GM12878 (cell line): ENCODE data around the gene TTLL7.

Experiments used
- BCL11A ChIP-seq: IDR thresholded peaks from 2 replicates; pipeline ENCODE4 v1.6.1; 2011; ENCODE audit warnings: low read depth, low read length
- EED ChIP-seq: sonication (generic); IDR thresholded peaks from 2 replicates; pipeline ENCODE4 v1.6.1; 2016; ENCODE audit warnings: antibody characterized with exemption, low read depth
- NR2C1 ChIP-seq: fragments of 450-650 bp; IDR thresholded peaks from 2 replicates; pipeline ENCODE4 v1.6.1; 2017; ENCODE audit warnings: antibody characterized with exemption, mild to moderate bottlenecking, moderate library complexity
- NR2F1 ChIP-seq: fragments of 450-650 bp; conservative IDR thresholded peaks from 2 replicates; pipeline ENCODE4 v1.6.1; 2017; ENCODE audit warnings: mild to moderate bottlenecking
- POLR2A ChIP-seq: IDR thresholded peaks from 2 replicates; pipeline ENCODE4 v1.6.1; 2011; ENCODE audit warnings: low read depth, mild to moderate bottlenecking, low read length
- SIX5 ChIP-seq: IDR thresholded peaks from 2 replicates; pipeline ENCODE4 v1.6.1; 2011; ENCODE audit warnings: mild to moderate bottlenecking, low read depth, low read length, moderate library complexity; ENCODE audit not compliant: severe bottlenecking
- SMC3 ChIP-seq: IDR thresholded peaks from 2 replicates; pipeline ENCODE4 v1.6.1; 2011; ENCODE audit warnings: low read length, improper control_type of control experiment, borderline replicate concordance
- TCF7 ChIP-seq: IDR thresholded peaks from 2 replicates; pipeline ENCODE4 v1.6.1; 2014; ENCODE audit warnings: antibody characterized with exemption, borderline replicate concordance
- TF ChIP-seq, protein P1 (sequence below), 3 experiments: IDR thresholded peaks in 2 of 3; conservative IDR thresholded peaks in 1 of 3; 2 replicates each; pipeline ENCODE4 v1.5.1; 2011; ENCODE audit warnings: low read depth in 3 of 3, low read length in 3 of 3, mild to moderate bottlenecking in 3 of 3, control low read depth in 2 of 3, moderate library complexity in 2 of 3, inconsistent platforms in 1 of 3, mixed read lengths in 1 of 3; ENCODE audit not compliant: control insufficient read depth in 2 of 3, insufficient read depth in 1 of 3; ENCODE audit errors: extremely low read depth in 1 of 3
- TF ChIP-seq, protein P2 (sequence below): IDR thresholded peaks from 2 replicates; pipeline ENCODE4 v1.6.1; 2012; ENCODE audit warnings: mild to moderate bottlenecking, low read depth, low read length
- TF ChIP-seq, protein P3 (sequence below): IDR thresholded peaks from 2 replicates; pipeline ENCODE4 v1.6.1; 2011; ENCODE audit warnings: low read depth, low read length, improper control_type of control experiment, borderline replicate concordance

DNA sequence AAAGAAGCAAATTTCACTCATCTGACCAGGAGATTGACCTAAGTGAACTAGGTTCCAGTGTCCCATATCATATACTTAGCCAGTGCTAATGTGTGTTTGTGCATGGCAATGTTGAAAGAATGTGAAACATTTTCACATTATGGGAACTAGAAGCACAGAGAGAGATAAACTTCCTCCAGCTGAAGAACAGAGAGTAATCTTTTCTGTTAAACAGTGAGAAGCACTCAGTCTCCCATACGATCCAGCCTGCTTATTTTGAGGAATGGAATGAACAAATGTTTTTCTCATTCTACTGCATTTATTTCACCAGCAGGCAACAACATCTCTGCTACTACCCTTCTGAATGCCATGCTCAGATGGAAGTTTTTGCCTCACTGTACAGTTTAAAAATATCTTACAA is 170.5 kb downstream of the TTLL7 start:
- TF ChIP-seq EED (no peak), SMC3 (no peak), BCL11A (no peak), TCF7 (no peak), POLR2A (no peak), NR2F1 (no peak), SIX5 (no peak), NR2C1 (no peak)
- TF ChIP-seq, protein P1, sequence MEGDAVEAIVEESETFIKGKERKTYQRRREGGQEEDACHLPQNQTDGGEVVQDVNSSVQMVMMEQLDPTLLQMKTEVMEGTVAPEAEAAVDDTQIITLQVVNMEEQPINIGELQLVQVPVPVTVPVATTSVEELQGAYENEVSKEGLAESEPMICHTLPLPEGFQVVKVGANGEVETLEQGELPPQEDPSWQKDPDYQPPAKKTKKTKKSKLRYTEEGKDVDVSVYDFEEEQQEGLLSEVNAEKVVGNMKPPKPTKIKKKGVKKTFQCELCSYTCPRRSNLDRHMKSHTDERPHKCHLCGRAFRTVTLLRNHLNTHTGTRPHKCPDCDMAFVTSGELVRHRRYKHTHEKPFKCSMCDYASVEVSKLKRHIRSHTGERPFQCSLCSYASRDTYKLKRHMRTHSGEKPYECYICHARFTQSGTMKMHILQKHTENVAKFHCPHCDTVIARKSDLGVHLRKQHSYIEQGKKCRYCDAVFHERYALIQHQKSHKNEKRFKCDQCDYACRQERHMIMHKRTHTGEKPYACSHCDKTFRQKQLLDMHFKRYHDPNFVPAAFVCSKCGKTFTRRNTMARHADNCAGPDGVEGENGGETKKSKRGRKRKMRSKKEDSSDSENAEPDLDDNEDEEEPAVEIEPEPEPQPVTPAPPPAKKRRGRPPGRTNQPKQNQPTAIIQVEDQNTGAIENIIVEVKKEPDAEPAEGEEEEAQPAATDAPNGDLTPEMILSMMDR (IDR thresholded peaks at IDR 0.05 in 2 of 3, conservative IDR thresholded peaks at IDR 0.05 in 1 of 3; ENCODE audit: control insufficient read depth in 2 of 3, extremely low read depth in 1 of 3, insufficient read depth in 1 of 3, low read depth in 3 of 3, low read length in 3 of 3): no peak
- TF ChIP-seq, protein P2, sequence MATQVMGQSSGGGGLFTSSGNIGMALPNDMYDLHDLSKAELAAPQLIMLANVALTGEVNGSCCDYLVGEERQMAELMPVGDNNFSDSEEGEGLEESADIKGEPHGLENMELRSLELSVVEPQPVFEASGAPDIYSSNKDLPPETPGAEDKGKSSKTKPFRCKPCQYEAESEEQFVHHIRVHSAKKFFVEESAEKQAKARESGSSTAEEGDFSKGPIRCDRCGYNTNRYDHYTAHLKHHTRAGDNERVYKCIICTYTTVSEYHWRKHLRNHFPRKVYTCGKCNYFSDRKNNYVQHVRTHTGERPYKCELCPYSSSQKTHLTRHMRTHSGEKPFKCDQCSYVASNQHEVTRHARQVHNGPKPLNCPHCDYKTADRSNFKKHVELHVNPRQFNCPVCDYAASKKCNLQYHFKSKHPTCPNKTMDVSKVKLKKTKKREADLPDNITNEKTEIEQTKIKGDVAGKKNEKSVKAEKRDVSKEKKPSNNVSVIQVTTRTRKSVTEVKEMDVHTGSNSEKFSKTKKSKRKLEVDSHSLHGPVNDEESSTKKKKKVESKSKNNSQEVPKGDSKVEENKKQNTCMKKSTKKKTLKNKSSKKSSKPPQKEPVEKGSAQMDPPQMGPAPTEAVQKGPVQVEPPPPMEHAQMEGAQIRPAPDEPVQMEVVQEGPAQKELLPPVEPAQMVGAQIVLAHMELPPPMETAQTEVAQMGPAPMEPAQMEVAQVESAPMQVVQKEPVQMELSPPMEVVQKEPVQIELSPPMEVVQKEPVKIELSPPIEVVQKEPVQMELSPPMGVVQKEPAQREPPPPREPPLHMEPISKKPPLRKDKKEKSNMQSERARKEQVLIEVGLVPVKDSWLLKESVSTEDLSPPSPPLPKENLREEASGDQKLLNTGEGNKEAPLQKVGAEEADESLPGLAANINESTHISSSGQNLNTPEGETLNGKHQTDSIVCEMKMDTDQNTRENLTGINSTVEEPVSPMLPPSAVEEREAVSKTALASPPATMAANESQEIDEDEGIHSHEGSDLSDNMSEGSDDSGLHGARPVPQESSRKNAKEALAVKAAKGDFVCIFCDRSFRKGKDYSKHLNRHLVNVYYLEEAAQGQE: no peak
- TF ChIP-seq, protein P3, sequence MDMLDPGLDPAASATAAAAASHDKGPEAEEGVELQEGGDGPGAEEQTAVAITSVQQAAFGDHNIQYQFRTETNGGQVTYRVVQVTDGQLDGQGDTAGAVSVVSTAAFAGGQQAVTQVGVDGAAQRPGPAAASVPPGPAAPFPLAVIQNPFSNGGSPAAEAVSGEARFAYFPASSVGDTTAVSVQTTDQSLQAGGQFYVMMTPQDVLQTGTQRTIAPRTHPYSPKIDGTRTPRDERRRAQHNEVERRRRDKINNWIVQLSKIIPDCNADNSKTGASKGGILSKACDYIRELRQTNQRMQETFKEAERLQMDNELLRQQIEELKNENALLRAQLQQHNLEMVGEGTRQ: no peak
